ENCODE data around the gene HCFC2.

The HCFC2 gene

GRCh38 chr12:104079024-104079423 lies 14.7 kb downstream of the HCFC2 start:
- DNase-seq (no peak), ATAC-seq (ENCODE audit: insufficient read depth, low read depth) (no peak)
- Histone ChIP-seq H3K36me3 (ENCODE audit: insufficient read depth, low read length) (peaks cover 41% of the 10 kb centered on the region), H4K20me1 (ENCODE audit: insufficient read depth, low read length) (no peaks in the 10 kb centered on the region), H3K4me3 (ENCODE audit: low read depth in 1 of 2, low read length in 2 of 2) (no peak overlapping the region), H3K4me1 (ENCODE audit: insufficient read depth, low read length) (no peaks in the 10 kb centered on the region), H3K9ac (ENCODE audit: low read depth, low read length) (no peak overlapping the region), H3K9me3 (ENCODE audit: insufficient read depth, low read length, severe bottlenecking) (no peaks in the 10 kb centered on the region), H3K27me3 (ENCODE audit: insufficient read depth, low read length, poor library complexity) (no peaks in the 10 kb centered on the region), H2AFZ (ENCODE audit: low read depth, low read length) (no peak overlapping the region), H3K79me2 (ENCODE audit: insufficient read depth, low read length) (peaks cover 15% of the 10 kb centered on the region; the same call in 1 of the 2 replicates), H3K4me2 (ENCODE audit: insufficient read depth, low read length) (no peak overlapping the region), H3K27ac (ENCODE audit: low read length) (no peak overlapping the region)
- TF ChIP-seq CTCF (IDR thresholded peaks at IDR 0.05; ENCODE audit: borderline replicate concordance, extremely low read depth, low read length, poor library complexity, severe bottlenecking), result no peak
- TF ChIP-seq EZH2 (IDR thresholded peaks at IDR 0.05; ENCODE audit: borderline replicate concordance, low read depth, low read length, severe bottlenecking), result no peak

GRCh38 chr12:104080764-104081163 lies 16.4 kb downstream of the HCFC2 start:
- DNase-seq (no peak), ATAC-seq (ENCODE audit: insufficient read depth, low read depth) (no peak)
- H2AFZ ChIP-seq (ENCODE audit: low read depth, low read length), result no peak overlapping the region
- peaks cover 49% of the 10 kb centered on the region for H3K36me3 ChIP-seq (ENCODE audit: insufficient read depth, low read length)
- no peak for TF ChIP-seq CTCF (IDR thresholded peaks at IDR 0.05; ENCODE audit: borderline replicate concordance, extremely low read depth, low read length, poor library complexity, severe bottlenecking)
- no peak for TF ChIP-seq EZH2 (IDR thresholded peaks at IDR 0.05; ENCODE audit: borderline replicate concordance, low read depth, low read length, severe bottlenecking)
- H3K9ac ChIP-seq (ENCODE audit: low read depth, low read length), result no peak overlapping the region
- no peak overlapping the region for H3K27ac ChIP-seq (ENCODE audit: low read length)
- H3K4me2 ChIP-seq (ENCODE audit: insufficient read depth, low read length), result no peak overlapping the region
- H4K20me1 ChIP-seq (ENCODE audit: insufficient read depth, low read length), result no peaks in the 10 kb centered on the region
- no peak overlapping the region for H3K4me3 ChIP-seq (ENCODE audit: low read depth in 1 of 2, low read length in 2 of 2)
- H3K79me2 ChIP-seq (ENCODE audit: insufficient read depth, low read length), result peaks cover 11% of the 10 kb centered on the region; the same call in 1 of the 2 replicates
- H3K27me3 ChIP-seq (ENCODE audit: insufficient read depth, low read length, poor library complexity), result no peaks in the 10 kb centered on the region
- H3K9me3 ChIP-seq (ENCODE audit: insufficient read depth, low read length, severe bottlenecking), result no peaks in the 10 kb centered on the region
- no peaks in the 10 kb centered on the region for H3K4me1 ChIP-seq (ENCODE audit: insufficient read depth, low read length)

- Histone ChIP-seq H3K9me3 (ENCODE audit: insufficient read depth, low read length, severe bottlenecking) (no peaks in the 10 kb centered on the region), H3K79me2 (ENCODE audit: insufficient read depth, low read length) (no peaks in the 10 kb centered on the region), H3K27me3 (ENCODE audit: insufficient read depth, low read length, poor library complexity) (no peaks in the 10 kb centered on the region), H3K27ac (ENCODE audit: low read length) (no peak overlapping the region), H3K4me1 (ENCODE audit: insufficient read depth, low read length) (no peaks in the 10 kb centered on the region), H3K4me2 (ENCODE audit: insufficient read depth, low read length) (no peak overlapping the region), H4K20me1 (ENCODE audit: insufficient read depth, low read length) (no peaks in the 10 kb centered on the region), H3K4me3 (ENCODE audit: low read depth in 1 of 2, low read length in 2 of 2) (no peak overlapping the region), H3K36me3 (ENCODE audit: insufficient read depth, low read length) (peaks cover 64% of the 10 kb centered on the region), H2AFZ (ENCODE audit: low read depth, low read length) (no peak overlapping the region), H3K9ac (ENCODE audit: low read depth, low read length) (no peak overlapping the region)
- no peak for ATAC-seq (ENCODE audit: insufficient read depth, low read depth)
- TF ChIP-seq CTCF (IDR thresholded peaks at IDR 0.05; ENCODE audit: borderline replicate concordance, extremely low read depth, low read length, poor library complexity, severe bottlenecking) (no peak), EZH2 (IDR thresholded peaks at IDR 0.05; ENCODE audit: borderline replicate concordance, low read depth, low read length, severe bottlenecking) (no peak)
- DNase-seq, result no peak
Observed at GRCh38 chr12:104083769-104084475, 19.6 kb downstream of the HCFC2 start.
